ENCODE measurements around the gene ABCC11. TPM values are rescaled to one million over a fixed set of nuclear protein-coding genes. Genes with fewer than 3 reads are reported as not detected.

The ABCC11 gene
- total RNA-seq (2021; fragmentation: NEBNext Ultra II Directional; extraction: Animal tissue kit (Norgen Biotek cat#: 25700)) = under 1 TPM in 3 of 6 experiments, not detected in 3; 0.05 to 0.26 (median 0.12) TPM
- long read RNA-seq = 0 reads

- H3K4me1 Mint-ChIP-seq (ENCODE audit: low read depth) = peaks cover 34% of the 10 kb centered on the region
- no peak for TF ChIP-seq CTCF (IDR thresholded peaks at IDR 0.05)
- H3K27ac Mint-ChIP-seq = peak within 1 kb of the TSS; percentile 42; the same call in 1 of the 2 replicates
- H3K36me3 Mint-ChIP-seq (ENCODE audit: low read depth) = peaks cover 10% of the 10 kb centered on the region; the same call in 1 of the 2 replicates
- no peak for DNase-seq
- no peaks in the 10 kb centered on the region for H3K9me3 Mint-ChIP-seq
- H3K4me3 Mint-ChIP-seq = peak within 1 kb of the TSS; percentile 94
- H3K27me3 Mint-ChIP-seq (ENCODE audit: insufficient read depth) = no peaks in the 10 kb centered on the region; the same call in 1 of the 2 replicates
Measured at GRCh38 chr16:48247311-48247710, at the start of gene ABCC11. ABCC11 (minus strand) TSS chr16:48247539; CDS start chr16:48231921, 15,618 bp downstream.

GRCh38 chr16:48295488-48296281 lies 48.3 kb upstream of the ABCC11 start:
- Mint-ChIP-seq H3K27ac (no peak overlapping the region), H3K36me3 (ENCODE audit: low read depth) (peaks cover 23% of the 10 kb centered on the region), H3K9me3 (no peaks in the 10 kb centered on the region), H3K4me3 (no peak overlapping the region), H3K4me1 (ENCODE audit: low read depth) (peaks cover 23% of the 10 kb centered on the region), H3K27me3 (ENCODE audit: insufficient read depth) (peaks cover 2% of the 10 kb centered on the region; the same call in 1 of the 2 replicates)
- TF ChIP-seq CTCF (IDR thresholded peaks at IDR 0.05) = no peak
- no peak for DNase-seq

GRCh38 chr16:48294724-48295123 lies 47.4 kb upstream of the ABCC11 start:
- H3K4me3 Mint-ChIP-seq = no peak overlapping the region
- no peak for DNase-seq
- peaks cover 19% of the 10 kb centered on the region for H3K4me1 Mint-ChIP-seq (ENCODE audit: low read depth)
- no peak overlapping the region for H3K27ac Mint-ChIP-seq
- H3K36me3 Mint-ChIP-seq (ENCODE audit: low read depth) = peaks cover 24% of the 10 kb centered on the region
- TF ChIP-seq CTCF (IDR thresholded peaks at IDR 0.05) = no peak
- H3K9me3 Mint-ChIP-seq = no peaks in the 10 kb centered on the region
- peaks cover 2% of the 10 kb centered on the region; the same call in 1 of the 2 replicates for H3K27me3 Mint-ChIP-seq (ENCODE audit: insufficient read depth)

- H3K27ac Mint-ChIP-seq = no peak overlapping the region
- peaks cover 29% of the 10 kb centered on the region for H3K36me3 Mint-ChIP-seq (ENCODE audit: low read depth)
- H3K9me3 Mint-ChIP-seq = no peaks in the 10 kb centered on the region
Measured at GRCh38 chr16:48292452-48292851, 45.1 kb upstream of the ABCC11 start.

GRCh38 chr16:48291754-48292153 lies 44.4 kb upstream of the ABCC11 start:
- Mint-ChIP-seq H3K4me3 (no peak overlapping the region), H3K9me3 (peaks cover 7% of the 10 kb centered on the region), H3K36me3 (ENCODE audit: low read depth) (peaks cover 36% of the 10 kb centered on the region), H3K4me1 (ENCODE audit: low read depth) (peaks cover 19% of the 10 kb centered on the region), H3K27ac (no peak overlapping the region), H3K27me3 (ENCODE audit: insufficient read depth) (peaks cover 4% of the 10 kb centered on the region)
- TF ChIP-seq CTCF (IDR thresholded peaks at IDR 0.05) = no peak
- DNase-seq = no peak

More at GRCh38 chr16:48292452-48292851, 45.1 kb upstream of the ABCC11 start:
- no peak for TF ChIP-seq CTCF (IDR thresholded peaks at IDR 0.05)
- H3K27me3 Mint-ChIP-seq (ENCODE audit: insufficient read depth) = peaks cover 4% of the 10 kb centered on the region
- peaks cover 19% of the 10 kb centered on the region for H3K4me1 Mint-ChIP-seq (ENCODE audit: low read depth)
- no peak for DNase-seq
- no peak overlapping the region for H3K4me3 Mint-ChIP-seq

Measured in HFFc6 (cell line).